HUES48 (cell line): ENCODE results near the gene SKP1.

Source experiments
- H3K27ac ChIP-seq: one replicate; pipeline ENCODE4 v1.7.0; 2013; ENCODE audit warnings: low read depth, low read length, inconsistent platforms
- H3K27me3 ChIP-seq: 2 replicates; pipeline ENCODE4 v1.6.1; 2013; ENCODE audit warnings: mild to moderate bottlenecking, low read length; ENCODE audit not compliant: control insufficient read depth, insufficient read depth
- H3K36me3 ChIP-seq: 2 replicates; pipeline ENCODE4 v1.6.1; 2013; ENCODE audit warnings: low read length; ENCODE audit not compliant: control insufficient read depth, insufficient read depth
- H3K4me1 ChIP-seq: 2 replicates; pipeline ENCODE4 v1.6.1; 2013; ENCODE audit warnings: mild to moderate bottlenecking, low read length; ENCODE audit not compliant: control insufficient read depth, insufficient read depth
- H3K4me3 ChIP-seq: 2 replicates; pipeline ENCODE4 v1.5.1; 2013; ENCODE audit warnings: mild to moderate bottlenecking, low read depth, low read length
- H3K9ac ChIP-seq: 2 replicates; pipeline ENCODE4 v1.6.1; 2013; ENCODE audit warnings: mild to moderate bottlenecking, low read depth, low read length, moderate library complexity
- H3K9me3 ChIP-seq: 2 replicates; pipeline ENCODE4 v1.6.1; 2013; ENCODE audit warnings: low read length; ENCODE audit not compliant: control insufficient read depth, insufficient read depth

The SKP1 gene

DNA sequence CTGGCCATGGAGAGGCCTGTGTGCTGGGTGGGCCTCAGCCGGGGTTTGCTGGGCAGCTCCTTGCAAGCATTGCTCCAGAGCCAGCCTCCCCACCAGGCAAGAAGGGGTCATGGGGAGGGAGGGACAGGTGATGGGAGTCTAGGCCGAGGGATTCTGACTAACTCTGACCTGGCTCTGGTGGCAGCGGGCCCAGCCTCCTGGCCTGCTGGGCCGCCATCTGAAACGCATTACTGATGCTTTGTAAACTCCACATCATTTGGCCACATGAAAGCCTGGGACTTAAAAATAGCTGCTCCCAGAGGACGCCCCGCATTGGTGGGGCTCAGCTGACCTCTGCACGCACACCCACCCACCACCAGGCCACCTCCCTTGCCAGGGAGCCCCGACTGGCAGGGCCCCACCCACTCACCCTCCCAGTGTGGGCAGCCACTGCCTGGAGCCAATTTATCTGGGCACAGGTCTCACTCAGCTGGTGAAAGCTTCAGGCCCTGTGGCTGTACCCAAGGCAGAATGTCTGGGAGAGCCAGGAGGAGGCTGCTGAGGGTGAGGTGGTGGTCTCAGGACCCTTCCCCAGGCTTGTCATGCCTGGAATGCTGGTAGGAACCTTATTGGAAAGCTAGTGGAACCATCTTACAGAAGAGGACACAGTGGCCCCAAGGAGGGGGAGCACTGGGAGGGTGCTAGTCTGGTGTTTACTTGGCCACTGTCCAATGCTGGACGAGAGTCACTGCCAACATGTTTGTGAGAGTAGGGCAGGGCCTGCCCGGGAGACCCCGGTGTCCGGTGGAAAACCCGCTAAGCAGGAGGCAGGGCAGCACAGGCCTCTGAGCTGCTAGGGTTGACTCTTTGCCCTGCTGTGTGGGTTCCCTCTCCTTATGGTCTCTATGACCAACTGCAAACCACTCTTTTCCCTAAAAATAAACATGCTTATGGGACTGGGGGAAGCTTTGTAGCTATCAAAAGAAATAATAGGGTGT lies 51.4 kb downstream of the SKP1 start:
- Histone ChIP-seq H3K9ac (no peak overlapping the region), H3K4me1 (no peaks in the 10 kb centered on the region), H3K36me3 (peaks cover 10% of the 10 kb centered on the region; the same call in 1 of the 2 replicates), H3K9me3 (no peaks in the 10 kb centered on the region), H3K27ac (no peak overlapping the region), H3K4me3 (no peak overlapping the region), H3K27me3 (no peaks in the 10 kb centered on the region)

DNA sequence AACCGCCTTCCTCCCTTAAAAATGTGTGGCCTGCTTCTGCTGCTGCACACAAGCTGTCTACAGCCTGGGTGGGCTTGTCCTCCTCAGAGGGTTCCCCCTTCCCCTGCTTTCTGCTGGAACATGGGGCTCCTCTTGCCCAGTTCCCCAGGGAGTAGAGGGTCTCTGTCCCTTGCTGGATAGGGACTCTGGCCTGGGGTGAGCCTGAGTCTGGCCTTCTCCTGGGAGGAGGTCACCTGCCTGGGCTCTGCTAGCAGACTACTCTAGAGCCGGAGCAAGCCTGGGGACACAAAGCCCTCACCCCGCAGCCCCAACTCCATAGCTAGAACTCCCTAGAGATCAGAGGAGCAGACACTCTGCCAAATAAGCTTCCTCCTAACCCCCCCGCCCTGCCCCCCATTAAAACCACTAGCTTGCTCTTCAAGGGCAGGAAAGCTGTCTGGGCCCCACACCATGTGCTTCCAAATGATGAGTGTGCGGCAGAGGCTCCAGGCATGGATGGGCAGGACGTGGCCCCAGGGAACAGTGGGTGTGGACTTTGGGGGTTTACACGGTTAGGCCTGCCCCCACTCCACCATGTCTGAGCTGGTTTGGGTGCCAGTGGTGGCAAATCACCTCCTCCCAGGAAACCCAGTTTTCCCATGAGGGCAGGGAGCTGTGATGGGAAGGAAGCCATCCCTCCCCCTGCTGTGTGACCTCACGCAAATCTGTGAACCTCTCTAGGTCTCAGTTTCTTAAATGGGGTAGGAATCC lies 52.3 kb downstream of the SKP1 start:
- Histone ChIP-seq H3K9ac (no peak overlapping the region), H3K9me3 (no peaks in the 10 kb centered on the region), H3K4me1 (no peaks in the 10 kb centered on the region), H3K4me3 (no peak overlapping the region), H3K27me3 (no peaks in the 10 kb centered on the region), H3K27ac (no peak overlapping the region), H3K36me3 (peaks cover 13% of the 10 kb centered on the region; the same call in 1 of the 2 replicates)

DNA sequence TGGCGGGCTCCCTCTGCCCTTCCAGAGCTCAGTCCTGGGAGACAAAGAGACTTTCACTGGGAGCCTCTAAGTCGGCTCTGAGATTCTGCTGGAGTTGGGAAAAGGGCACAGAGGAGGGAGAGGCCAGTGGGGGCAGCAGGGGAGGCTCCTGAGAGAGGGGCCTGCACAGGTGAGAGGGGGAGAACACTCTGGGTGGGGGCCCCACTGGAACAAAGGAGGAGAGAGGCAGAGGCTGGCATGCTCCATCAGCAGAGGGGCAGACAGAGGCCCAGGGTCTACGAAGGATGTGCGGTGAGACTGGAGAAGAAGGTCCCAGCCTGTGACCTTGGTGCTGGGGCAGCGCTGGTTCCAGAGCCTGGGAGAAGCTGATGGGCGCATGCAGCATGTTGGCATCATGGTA lies 53.4 kb downstream of the SKP1 start:
- Histone ChIP-seq H3K9ac (no peak overlapping the region), H3K4me1 (no peaks in the 10 kb centered on the region), H3K36me3 (peaks cover 11% of the 10 kb centered on the region), H3K27ac (no peak overlapping the region), H3K9me3 (no peaks in the 10 kb centered on the region), H3K4me3 (no peak overlapping the region), H3K27me3 (no peaks in the 10 kb centered on the region)

DNA sequence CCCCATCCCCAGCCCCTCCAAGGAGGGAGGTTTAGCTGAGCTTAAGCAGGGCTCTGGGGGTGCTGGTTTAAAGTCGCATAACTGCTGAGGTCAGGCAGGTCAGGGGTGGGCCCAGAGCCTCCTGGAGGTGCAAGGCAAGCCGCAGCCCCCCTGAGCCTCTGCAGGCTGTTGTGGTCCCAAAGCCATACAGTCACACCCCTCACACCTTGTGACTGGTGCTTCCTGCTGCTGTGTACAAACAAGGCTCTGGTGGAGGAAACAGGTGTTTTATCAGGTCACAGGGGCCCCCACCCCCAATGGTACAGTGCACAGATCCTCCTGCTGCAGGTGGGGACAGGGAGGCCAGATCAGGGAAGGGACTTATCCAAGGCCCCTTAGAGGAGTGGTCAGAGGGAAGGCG lies 54.2 kb downstream of the SKP1 start:
- Histone ChIP-seq H3K4me1 (no peaks in the 10 kb centered on the region), H3K27ac (no peak overlapping the region), H3K9ac (no peak overlapping the region), H3K27me3 (no peaks in the 10 kb centered on the region), H3K4me3 (no peak overlapping the region), H3K9me3 (no peaks in the 10 kb centered on the region), H3K36me3 (peaks cover 14% of the 10 kb centered on the region)

DNA sequence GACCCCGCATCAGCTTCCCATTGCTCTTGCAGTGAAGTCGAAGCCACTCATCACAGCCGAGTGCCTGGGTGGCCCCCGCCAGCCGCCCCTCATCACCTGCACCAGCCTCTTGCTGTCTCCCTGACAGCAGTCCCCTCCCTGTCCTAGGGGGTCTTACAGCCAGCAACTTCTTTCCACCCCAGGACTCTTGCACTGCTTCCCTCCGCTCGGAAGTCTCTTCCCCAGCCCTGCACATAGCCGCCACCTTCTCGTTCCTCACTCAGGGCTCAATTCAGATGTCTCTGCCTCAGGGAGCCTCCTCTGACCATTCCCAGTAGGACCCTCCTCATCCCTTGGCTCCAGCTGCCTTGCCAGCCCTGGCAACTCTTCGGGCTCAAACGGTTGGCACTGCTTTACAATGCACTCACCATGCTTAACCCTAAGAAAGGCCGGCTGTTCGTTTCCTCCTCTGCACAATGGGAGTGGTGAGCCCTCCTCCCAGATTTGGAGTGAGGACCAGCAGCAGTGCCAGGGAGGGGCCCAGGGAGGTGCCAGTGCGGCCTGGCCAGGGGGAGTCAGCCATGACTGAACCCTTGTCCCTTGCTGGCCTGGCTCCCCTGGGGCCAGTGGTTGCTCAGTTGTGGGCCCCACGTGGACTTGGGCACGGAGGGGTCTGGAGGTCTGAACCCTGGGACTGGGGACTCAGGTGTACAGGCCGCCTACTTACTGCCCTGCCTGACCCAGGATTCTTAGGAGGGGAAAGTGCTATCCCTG lies 56.2 kb downstream of the SKP1 start:
- H3K36me3 ChIP-seq = peaks cover 14% of the 10 kb centered on the region
- H3K4me1 ChIP-seq = peaks cover 5% of the 10 kb centered on the region
- no peak overlapping the region for H3K9ac ChIP-seq
- no peak overlapping the region for H3K4me3 ChIP-seq
- H3K27ac ChIP-seq = no peak overlapping the region
- H3K9me3 ChIP-seq = no peaks in the 10 kb centered on the region
- H3K27me3 ChIP-seq = no peaks in the 10 kb centered on the region

DNA sequence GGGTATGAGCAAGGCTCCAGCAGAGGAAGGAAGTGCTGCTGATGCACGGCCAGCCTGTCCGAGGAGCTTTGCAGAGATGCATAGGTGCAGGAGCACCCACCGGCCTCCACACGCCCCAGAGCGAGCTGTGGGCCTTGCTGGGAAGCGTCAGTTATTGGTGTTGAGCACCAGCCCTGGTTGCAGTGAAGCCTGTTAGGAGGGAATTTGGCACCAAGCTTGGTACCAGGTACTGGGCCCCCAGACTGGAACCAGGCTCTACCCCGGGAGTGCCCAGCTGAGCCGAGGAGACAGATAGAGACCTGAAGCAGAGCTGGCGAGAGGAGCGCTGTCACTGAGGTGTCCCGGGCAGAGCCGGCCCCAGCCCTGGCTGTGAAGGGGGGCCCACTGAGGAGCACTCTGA lies 57.0 kb downstream of the SKP1 start:
- Histone ChIP-seq H3K36me3 (peaks cover 14% of the 10 kb centered on the region), H3K9ac (no peak overlapping the region), H3K4me1 (peaks cover 6% of the 10 kb centered on the region), H3K4me3 (no peak overlapping the region), H3K27me3 (no peaks in the 10 kb centered on the region), H3K27ac (no peak overlapping the region), H3K9me3 (no peaks in the 10 kb centered on the region)

DNA sequence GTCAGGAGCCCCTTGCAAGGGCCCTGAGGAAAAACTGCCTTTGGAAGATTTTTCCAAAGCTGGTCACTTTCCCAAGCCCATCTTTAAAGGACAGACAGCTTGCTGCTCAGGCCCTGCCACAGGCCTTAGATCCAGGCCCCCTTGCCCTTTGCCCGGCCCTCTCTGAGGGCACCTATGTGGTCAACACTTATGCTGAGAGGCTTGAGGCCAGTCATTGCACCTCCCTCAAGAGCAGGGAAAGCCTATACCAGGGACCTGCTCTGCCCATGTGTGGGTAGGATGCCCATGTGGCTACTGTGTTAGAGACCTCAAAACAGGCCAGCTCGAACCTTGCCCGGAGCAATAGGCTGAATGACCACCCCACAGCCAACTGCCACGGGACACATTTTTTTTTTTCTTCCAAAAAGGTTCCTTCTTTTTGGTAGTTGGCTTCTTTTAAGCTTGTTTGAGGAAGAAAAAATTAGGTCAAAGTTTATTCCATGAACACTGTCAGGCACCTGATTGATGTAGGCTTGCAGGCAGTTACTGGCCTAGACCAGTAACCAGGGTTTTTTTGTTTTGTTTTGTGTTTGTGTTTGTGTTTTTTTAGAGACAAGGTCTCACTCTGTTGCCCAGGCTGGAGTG lies 58.4 kb downstream of the SKP1 start:
- peaks cover 8% of the 10 kb centered on the region for H3K27me3 ChIP-seq
- no peak overlapping the region for H3K4me3 ChIP-seq
- H3K27ac ChIP-seq = no peak overlapping the region
- no peaks in the 10 kb centered on the region for H3K9me3 ChIP-seq
- H3K4me1 ChIP-seq = peaks cover 10% of the 10 kb centered on the region
- H3K9ac ChIP-seq = no peak overlapping the region
- peaks cover 14% of the 10 kb centered on the region for H3K36me3 ChIP-seq

DNA sequence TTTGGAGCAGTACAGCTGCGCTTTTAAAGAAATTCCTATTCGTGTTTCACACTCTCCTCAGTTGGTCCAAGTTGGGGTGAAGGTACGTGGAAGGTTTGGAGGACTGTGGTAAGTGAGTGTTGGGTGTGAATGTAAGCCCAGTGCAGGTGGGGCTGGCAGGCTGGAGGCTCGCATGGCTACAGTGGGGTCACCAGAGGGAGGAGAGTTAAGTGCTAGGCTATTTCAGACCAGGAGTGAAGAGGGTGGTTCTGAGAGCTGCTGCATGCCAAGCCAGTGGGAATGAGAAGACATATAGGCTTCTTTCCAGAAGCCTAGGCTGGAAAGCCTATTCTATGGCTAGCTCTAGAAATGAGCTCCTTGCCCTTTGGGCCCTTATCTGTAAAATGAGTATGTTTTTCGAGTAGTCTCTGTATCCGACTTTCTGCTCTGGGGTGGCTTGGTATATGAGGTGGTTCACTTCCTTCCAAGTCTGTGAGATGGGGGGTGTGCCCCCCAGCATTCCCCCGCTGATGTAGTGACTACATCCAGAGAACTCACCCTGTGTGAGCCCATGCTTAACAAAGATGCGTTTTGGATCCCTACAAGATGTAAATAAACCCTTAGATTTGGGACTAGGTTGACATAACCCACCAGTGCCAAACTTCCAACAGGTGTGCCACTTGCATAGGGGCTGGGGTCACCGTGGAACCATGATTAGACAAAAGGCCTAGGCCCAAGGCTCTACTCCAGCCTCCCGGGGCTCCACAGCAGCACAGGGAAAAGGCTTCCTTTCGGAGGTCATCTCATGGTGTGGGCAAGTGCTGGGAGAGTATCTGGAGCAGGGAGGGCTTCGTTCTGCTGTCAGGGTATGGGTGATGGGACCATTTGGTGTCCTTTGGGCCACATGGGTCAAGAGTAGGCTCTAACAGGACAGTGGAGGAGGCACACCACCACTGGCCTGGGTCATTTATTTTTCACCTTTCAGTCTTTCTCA lies 59.7 kb downstream of the SKP1 start:
- H3K36me3 ChIP-seq = peaks cover 13% of the 10 kb centered on the region
- H3K27me3 ChIP-seq = peaks cover 18% of the 10 kb centered on the region
- H3K9ac ChIP-seq = no peak overlapping the region
- H3K9me3 ChIP-seq = no peaks in the 10 kb centered on the region
- no peak overlapping the region for H3K27ac ChIP-seq
- peaks cover 11% of the 10 kb centered on the region for H3K4me1 ChIP-seq
- no peak overlapping the region for H3K4me3 ChIP-seq

DNA sequence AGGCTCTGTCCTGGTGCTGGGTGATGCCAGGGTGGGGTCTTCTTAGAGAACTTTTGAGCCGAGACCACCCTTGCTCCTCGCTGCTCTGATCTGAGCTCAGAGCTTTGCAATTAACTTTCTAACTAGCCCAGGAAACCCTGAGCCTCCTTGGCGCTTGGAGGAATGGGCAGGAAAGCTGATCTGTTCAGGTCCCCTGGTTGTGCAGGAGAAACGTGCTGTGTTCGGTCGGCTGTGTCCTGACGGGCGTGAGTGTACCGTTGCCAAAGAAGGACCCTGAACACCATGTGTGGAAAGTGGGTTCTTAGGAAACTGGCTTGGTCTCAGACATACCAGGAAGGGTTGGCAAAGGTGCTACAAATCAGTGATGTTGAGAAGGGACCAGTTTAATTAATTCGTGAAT lies 60.5 kb downstream of the SKP1 start:
- Histone ChIP-seq H3K4me3 (no peak overlapping the region), H3K4me1 (peaks cover 11% of the 10 kb centered on the region), H3K36me3 (peaks cover 10% of the 10 kb centered on the region), H3K27ac (no peak overlapping the region), H3K9me3 (no peaks in the 10 kb centered on the region), H3K27me3 (peaks cover 26% of the 10 kb centered on the region), H3K9ac (no peak overlapping the region)

DNA sequence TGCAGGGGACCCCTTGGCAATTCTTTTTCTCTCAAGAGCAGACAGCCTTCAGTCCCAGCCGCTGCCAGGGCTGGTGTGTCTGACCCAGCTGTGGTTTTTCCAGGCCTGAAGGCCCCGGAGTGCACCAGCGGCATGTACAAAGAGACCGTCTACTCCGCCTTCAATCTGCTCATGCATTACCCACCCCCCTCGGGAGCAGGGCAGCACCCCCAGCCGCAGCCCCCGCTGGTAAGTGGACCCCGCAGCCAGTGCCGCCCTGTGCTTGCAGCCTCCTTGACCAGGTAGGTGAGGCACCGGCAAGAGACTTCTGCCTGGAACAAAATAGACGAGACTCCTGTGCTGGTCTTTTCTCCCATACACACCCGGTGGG lies 61.0 kb downstream of the SKP1 start:
- peaks cover 29% of the 10 kb centered on the region for H3K27me3 ChIP-seq
- H3K27ac ChIP-seq = peak overlapping the region; percentile 85
- no peaks in the 10 kb centered on the region for H3K9me3 ChIP-seq
- H3K4me1 ChIP-seq = peaks cover 13% of the 10 kb centered on the region
- no peak overlapping the region for H3K9ac ChIP-seq
- peak overlapping the region; percentile 68 for H3K4me3 ChIP-seq
- peaks cover 10% of the 10 kb centered on the region for H3K36me3 ChIP-seq
